Omental fat pad (tissue), 4 donors: ENCODE measurements around the gene SARM1. TPM values are rescaled to one million over a fixed set of nuclear protein-coding genes. Genes with fewer than 3 reads are reported as not detected.
"Not testable (repeated sequence)": the region's sequence is repeated elsewhere in the genome, so short reads cannot be mapped to it uniquely, and the experiment has no call there.

Experiments
- ATAC-seq: fragments of 150-250 bp; one replicate; pipeline ENCODE4 v1.9.1; 2016; ENCODE audit warnings: mild to moderate bottlenecking, moderate library complexity; ENCODE audit not compliant: low FRiP score
- DNase-seq: peaks from one replicate; pipeline ENCODE4 v3.0.0-alpha.2; 2019; ENCODE audit warnings: low spot score
- CTCF ChIP-seq, 3 donors: fragments of 450-650 bp; IDR thresholded peaks; one replicate each; pipeline ENCODE4 v1.5.1; 2016 to 2017; ENCODE audit warnings: antibody characterized with exemption in 3 of 3, mild to moderate bottlenecking in 3 of 3, moderate library complexity in 2 of 3
- total RNA-seq, 4 donors: library from RNA; depleted of rRNA; stranded (reverse); fragments of >200 nt; gene quantifications; one replicate each; pipeline ENCODE4 v1.1.0, GENCODE V29; 2016

SARM1 gene
- total RNA-seq, 4 donors from 2014 or later = 8.5 to 13.1 (median 12.3) TPM

DNA sequence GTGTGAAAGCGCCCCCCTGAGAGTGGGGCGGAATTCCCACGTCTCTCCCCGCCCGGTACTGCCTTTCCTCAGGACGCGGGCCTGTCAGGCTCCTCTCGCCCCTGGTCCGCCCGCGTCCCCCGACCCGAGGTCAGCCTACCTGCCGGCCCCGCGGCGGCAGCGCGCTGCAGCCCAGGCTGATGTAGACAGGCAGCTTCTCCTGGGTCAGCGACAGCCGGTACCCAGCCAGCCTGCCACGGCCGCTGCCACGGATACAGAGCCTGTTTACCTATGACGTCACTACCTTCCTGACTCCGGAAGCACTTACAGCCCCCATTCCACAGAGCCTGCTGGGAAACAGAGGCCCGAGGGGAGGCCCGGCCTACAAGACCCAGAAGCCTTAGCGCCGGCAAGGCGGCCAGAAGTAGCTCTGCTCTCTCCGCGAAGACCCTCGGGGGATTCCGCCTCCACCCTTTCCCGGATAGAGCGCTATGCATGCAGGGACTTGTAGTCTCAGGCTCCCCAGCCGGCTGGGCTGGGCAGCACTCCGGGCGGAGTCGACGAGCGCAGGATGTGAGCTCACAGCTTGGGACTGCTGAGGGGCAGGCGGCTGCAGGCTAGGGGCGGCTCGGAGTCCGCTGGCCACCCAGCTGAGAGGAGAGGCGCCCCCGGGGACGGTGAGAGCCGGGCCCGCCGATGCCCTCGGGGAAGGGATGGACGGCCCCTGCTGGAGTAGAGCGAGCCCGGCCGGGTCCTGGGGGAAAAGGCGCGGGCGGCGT, 36.1 kb upstream of the SARM1 start, which contains the start of the genes IFT20 and TNFAIP1:
IFT20 (minus strand) TSS at position 272 of the 758 bp plus-strand sequence. CDS start 3,487 bp downstream, outside the sequence.
TNFAIP1 (plus strand) TSS at position 561 of the 758 bp plus-strand sequence. CDS start 3,761 bp downstream, outside the sequence.
- TF ChIP-seq CTCF (IDR thresholded peaks at IDR 0.05) = no peak
- DNase-seq = peak; percentile 86
- peak; percentile 98 for ATAC-seq

DNA sequence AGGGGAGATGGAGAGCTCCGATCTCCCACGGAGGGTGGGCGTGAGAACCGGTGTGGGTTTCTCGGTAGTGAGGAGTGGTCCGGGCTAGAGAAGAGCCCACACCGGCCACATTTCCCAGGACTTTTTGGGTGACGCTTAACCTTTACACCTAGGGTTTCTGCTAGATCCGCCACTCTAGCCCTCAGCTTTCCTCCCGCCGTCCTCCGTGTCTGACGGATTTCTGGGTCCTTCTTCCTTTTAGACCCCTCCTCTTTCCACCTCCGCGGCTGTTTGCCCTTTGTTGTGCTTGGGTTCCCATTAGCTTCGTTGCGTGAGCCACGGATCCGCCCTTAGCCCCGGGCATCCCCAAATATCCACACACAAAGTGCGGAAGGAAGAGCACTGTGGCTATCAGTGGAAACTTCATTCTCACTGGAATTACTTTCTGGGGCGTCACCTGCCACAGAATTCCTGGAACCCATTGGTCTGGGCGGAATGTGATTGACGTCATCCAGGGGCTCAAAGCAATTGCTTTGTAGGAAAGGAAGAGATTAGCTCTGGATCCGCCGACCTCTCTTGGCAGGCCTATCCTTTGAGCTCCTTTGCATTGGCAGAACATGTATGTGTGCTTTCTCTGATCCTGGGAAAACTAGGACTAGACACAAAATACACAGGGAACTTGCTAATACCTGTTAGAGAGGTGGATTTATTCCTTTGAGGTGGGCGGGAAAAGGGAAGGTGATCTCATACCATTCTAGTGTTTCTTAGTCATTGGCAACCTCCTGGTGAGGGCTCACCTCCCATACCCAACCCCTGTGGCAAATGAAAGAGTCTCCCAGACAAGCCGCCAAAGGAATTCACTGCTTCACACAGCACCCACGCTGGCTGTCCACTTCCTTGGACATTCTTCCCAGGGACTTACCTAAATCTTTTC, 35.3 kb upstream of the SARM1 start:
- TF ChIP-seq CTCF (IDR thresholded peaks at IDR 0.05) = no peak
- ATAC-seq (peak; percentile 43), DNase-seq (no peak)

DNA sequence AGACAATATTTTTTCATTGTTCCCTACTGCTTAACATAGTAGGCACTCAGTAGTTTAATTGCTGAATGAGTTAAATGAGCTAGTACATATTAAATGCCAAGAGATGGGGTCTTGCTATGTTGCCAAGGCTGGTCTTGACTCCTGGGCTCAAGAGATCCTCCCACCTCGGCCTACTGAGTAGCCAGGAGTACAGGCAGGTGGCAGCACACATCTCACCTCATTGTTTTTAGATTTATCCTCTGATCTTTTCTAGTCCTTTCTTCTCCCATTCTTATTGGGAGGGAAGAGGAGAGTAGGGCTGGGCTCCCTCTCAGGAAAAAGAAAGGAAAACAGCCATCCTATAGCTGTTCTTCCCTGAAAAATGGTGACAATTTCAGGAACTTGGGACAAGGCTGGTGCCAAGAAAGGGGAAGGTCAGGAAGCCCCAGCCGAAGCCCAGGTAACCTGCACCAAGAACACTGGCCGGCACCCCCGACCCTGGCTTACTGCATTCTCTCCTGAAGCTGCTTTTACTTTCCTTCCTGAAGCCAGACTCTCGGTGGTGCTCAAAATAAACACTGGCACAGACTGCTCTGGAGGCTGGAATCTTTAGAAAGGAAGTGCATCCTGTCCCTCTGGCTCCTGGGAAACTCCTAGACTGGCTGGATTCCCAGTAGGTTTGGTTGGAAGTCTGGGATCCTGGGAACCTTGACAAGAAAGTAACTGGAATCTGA, 33.3 kb upstream of the SARM1 start:
- DNase-seq (no peak), ATAC-seq (no peak)
- no peak for TF ChIP-seq CTCF (IDR thresholded peaks at IDR 0.05)

DNA sequence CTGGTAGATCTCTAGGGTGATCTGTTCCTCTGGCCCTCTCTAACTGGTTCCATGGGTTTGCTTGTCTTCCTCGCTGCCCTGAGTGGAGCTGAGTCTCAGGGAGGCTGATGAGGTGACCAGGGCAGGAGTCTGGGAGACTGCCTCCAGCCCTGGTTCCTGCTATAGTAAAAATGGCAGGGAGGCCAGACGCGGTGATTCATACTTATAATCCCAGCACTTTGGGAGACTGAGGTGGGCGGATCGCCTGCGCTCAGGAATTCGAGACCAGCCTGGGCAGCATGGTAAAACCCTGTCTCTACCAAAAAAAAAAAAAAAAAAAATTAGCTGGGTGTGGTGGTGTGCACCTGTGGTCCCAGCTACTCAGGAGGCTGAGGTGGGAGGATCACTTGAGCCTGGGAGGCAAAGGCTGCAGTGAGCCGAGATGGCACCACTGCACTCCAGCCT, 32.7 kb upstream of the SARM1 start:
- not testable (repeated sequence) for ATAC-seq

DNA sequence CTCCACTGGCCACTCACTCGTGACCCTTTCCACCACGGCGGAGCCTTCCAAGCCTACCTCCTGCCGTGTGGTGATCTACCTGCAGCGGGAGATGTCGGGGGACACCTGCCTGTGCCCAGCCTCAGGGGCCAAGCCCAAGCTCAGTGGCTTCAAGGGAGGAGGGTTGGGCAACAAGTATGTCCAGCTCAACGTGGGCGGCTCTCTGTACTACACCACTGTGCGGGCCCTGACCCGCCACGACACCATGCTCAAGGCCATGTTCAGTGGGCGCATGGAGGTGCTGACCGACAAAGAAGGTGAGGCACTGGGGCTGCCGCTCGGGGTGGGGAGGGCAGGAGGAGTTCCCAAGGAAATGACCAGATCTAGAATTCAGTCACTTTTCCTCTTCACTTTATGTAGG, 32.1 kb upstream of the SARM1 start:
- no peak for DNase-seq
- ATAC-seq = no peak
- TF ChIP-seq CTCF (IDR thresholded peaks at IDR 0.05) = no peak

More for the DNA sequence above, 32.7 kb upstream of the SARM1 start:
- DNase-seq = not testable (repeated sequence)

DNA sequence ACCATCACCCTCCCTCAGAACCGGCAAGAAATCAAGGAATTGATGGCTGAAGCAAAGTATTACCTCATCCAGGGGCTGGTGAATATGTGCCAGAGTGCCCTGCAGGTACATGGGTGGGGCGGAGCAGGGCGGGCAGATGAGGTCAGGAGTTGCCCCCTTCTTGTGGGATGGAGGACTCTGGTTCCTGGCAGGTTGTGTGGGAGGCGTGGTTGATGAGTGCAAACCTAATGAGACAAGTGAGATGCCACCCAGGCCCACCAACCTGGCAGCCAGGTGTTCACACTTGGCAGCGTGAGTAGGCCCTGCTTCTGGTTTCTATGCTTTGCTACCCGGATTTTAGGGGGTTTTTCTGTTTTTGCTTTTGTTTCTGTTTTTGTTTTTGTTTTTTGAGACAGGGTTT, 31.1 kb upstream of the SARM1 start:
- no peak for TF ChIP-seq CTCF (IDR thresholded peaks at IDR 0.05)
- DNase-seq = no peak
- no peak for ATAC-seq

GRCh38 chr17:28341516-28341915, 30.0 kb upstream of the SARM1 start:
- ATAC-seq = no peak
- TF ChIP-seq CTCF (IDR thresholded peaks at IDR 0.05) = no peak
- DNase-seq = no peak
